K562 (cell line): ENCODE data around the gene CYTH4. TPM values are rescaled to one million over a fixed set of nuclear protein-coding genes. Genes with fewer than 3 reads are reported as not detected.

Source experiments
- ATAC-seq: fragments of 200-7000 bp; cut with Tn5 transposase; 3 replicates; pipeline ENCODE4 v1.9.1; 2020; ENCODE audit warnings: moderate library complexity
- BruUV-seq: library from RNA; stranded (reverse); fragments of 400-500 nt; replicated peaks from 2 replicates; lab custom pipeline; 2021; lab: Mats Ljungman, UMichigan
- CTCF ChIA-PET: fragments of 300-600 bp; formaldehyde crosslinking; extraction: SDS; loops from one replicate; lab custom pipeline; 2021; ENCODE audit warnings: low intra/inter-chr PET ratio; lab: Yijun Ruan, JAX
- POLR2A ChIA-PET: fragments of 300-600, 350-650 bp; sonication (Branson Sonifier 250); formaldehyde crosslinking; extraction: SDS; loops from one replicate; lab custom pipeline; 2021; ENCODE audit warnings: antibody characterized with exemption, inconsistent platforms; lab: Yijun Ruan, JAX
- DNase-seq, 4 experiments: peaks; one replicate each; pipeline versions ENCODE4 v3.0.0 to v3.0.0-alpha.2; 2011 to 2018; ENCODE audit warnings: low spot score in 3 of 4, mixed read lengths in 3 of 4; ENCODE audit errors: extremely low read depth in 1 of 4
- FAIRE-seq: peaks from 2 replicates; lab custom pipeline; 2011; peaks lifted over from hg19 to GRCh38; lab: Jason Lieb, UNC
- H2AFZ ChIP-seq: 2 replicates; pipeline ENCODE4 v1.6.0; 2011; ENCODE audit warnings: low read depth, low read length, control low read depth, inconsistent platforms
- H3K27ac ChIP-seq: fragments of 200-600 bp; 3 replicates; pipeline ENCODE4 v1.8.0; 2011; ENCODE audit warnings: low read depth, mild to moderate bottlenecking, control low read depth, inconsistent platforms, low read length, moderate library complexity, mixed read lengths; ENCODE audit errors: extremely low read depth
- H3K27me3 ChIP-seq, 2 experiments: fragments of 300-600 bp in 1 of 2; 2 replicates in 1 of 2; 3 replicates in 1 of 2; pipeline versions ENCODE4 v1.6.0 to v1.8.0; 2011; ENCODE audit warnings: inconsistent platforms in 2 of 2, low read length in 2 of 2, mild to moderate bottlenecking in 1 of 2, mixed read lengths in 1 of 2, moderate library complexity in 1 of 2; ENCODE audit not compliant: control insufficient read depth in 2 of 2, insufficient read depth in 2 of 2
- H3K36me3 ChIP-seq: fragments of 300-600 bp; 3 replicates; pipeline ENCODE4 v1.8.0; 2011; ENCODE audit warnings: mild to moderate bottlenecking, low read length, inconsistent platforms; ENCODE audit not compliant: control insufficient read depth, insufficient read depth
- H3K4me1 ChIP-seq, 2 experiments: fragments of 200-600 bp in 1 of 2; replicated peaks in 1 of 2; 2 replicates in 1 of 2; 3 replicates in 1 of 2; pipeline versions ENCODE4 v1.5.1 to v1.8.0; 2011; ENCODE audit warnings: inconsistent platforms in 2 of 2, low read length in 2 of 2, mild to moderate bottlenecking in 1 of 2, mixed read lengths in 1 of 2, moderate library complexity in 1 of 2; ENCODE audit not compliant: control insufficient read depth in 2 of 2, insufficient read depth in 2 of 2
- H3K4me2 ChIP-seq: 2 replicates; pipeline ENCODE4 v1.6.1; 2011; ENCODE audit warnings: low read length, control low read depth, inconsistent platforms, mixed read lengths; ENCODE audit not compliant: insufficient read depth
- H3K4me3 ChIP-seq: fragments of 200-600 bp; sonication (generic), shearing (Covaris generic); 2 replicates; pipeline ENCODE4 v1.5.1; 2016; ENCODE audit warnings: control low read depth, inconsistent platforms
- H3K79me2 ChIP-seq: fragments of 200-600 bp; 3 replicates; pipeline ENCODE4 v1.8.0; 2011; ENCODE audit warnings: low read length, inconsistent platforms; ENCODE audit not compliant: control insufficient read depth, insufficient read depth
- H3K9ac ChIP-seq, 2 experiments: 2 replicates each; pipeline versions ENCODE4 v1.6.0 to v1.6.1; 2011; ENCODE audit warnings: low read depth in 2 of 2, low read length in 2 of 2, control low read depth in 1 of 2, inconsistent platforms in 1 of 2, mild to moderate bottlenecking in 1 of 2, mixed read lengths in 1 of 2; ENCODE audit not compliant: insufficient read depth in 1 of 2
- H3K9me1 ChIP-seq: one replicate; pipeline ENCODE4 v1.6.0; 2011; ENCODE audit warnings: inconsistent platforms, mild to moderate bottlenecking, low read length, moderate library complexity; ENCODE audit not compliant: control insufficient read depth, insufficient read depth
- H3K9me3 ChIP-seq: replicated peaks from 2 replicates; pipeline ENCODE4 v1.5.1; 2011; ENCODE audit warnings: low read depth, low read length, inconsistent platforms; ENCODE audit not compliant: control insufficient read depth, insufficient read depth
- H4K20me1 ChIP-seq: replicated peaks from 2 replicates; pipeline ENCODE4 v1.6.1; 2011; ENCODE audit warnings: low read length, inconsistent platforms, mixed read lengths; ENCODE audit not compliant: control insufficient read depth, insufficient read depth
- ELF1 ChIP-seq: fragments of 200-800 bp; sonication (Bioruptor generic); IDR thresholded peaks from 2 replicates; pipeline ENCODE4 v1.6.1; 2016; ENCODE audit warnings: missing genetic modification characterization, missing compliant biosample characterization
- GATA2 ChIP-seq: sonication (generic); formaldehyde crosslinking; IDR thresholded peaks from 2 replicates; pipeline ENCODE4 v1.4.0; 2020; ENCODE audit warnings: mild to moderate bottlenecking, missing genetic modification reagents
- ILK ChIP-seq: fragments of 450-650 bp; IDR thresholded peaks from 2 replicates; pipeline ENCODE4 v1.6.1; 2016; ENCODE audit warnings: missing genetic modification characterization, low read depth, mild to moderate bottlenecking, missing compliant biosample characterization, moderate library complexity, borderline replicate concordance
- KAT8 ChIP-seq: fragments of 450-650 bp; IDR thresholded peaks from 2 replicates; pipeline ENCODE4 v1.6.1; 2016; ENCODE audit warnings: low read depth, mild to moderate bottlenecking
- NFIC ChIP-seq: fragments of 450-650 bp; IDR thresholded peaks from 2 replicates; pipeline ENCODE4 v1.6.1; 2017; ENCODE audit warnings: mild to moderate bottlenecking, inconsistent platforms
- NFYB ChIP-seq: IDR thresholded peaks from 2 replicates; pipeline ENCODE4 v1.6.1; 2011; ENCODE audit warnings: mild to moderate bottlenecking, moderate library complexity; ENCODE audit not compliant: insufficient read length; ENCODE audit errors: extremely low read depth
- PHF21A ChIP-seq: fragments of 450-650 bp; IDR thresholded peaks from 2 replicates; pipeline ENCODE4 v1.6.1; 2017; ENCODE audit warnings: low read depth, borderline replicate concordance
- USF1 ChIP-seq: sonication (generic); formaldehyde crosslinking; IDR thresholded peaks from 2 replicates; pipeline ENCODE4 v1.9.0; 2022; ENCODE audit warnings: mild to moderate bottlenecking, missing genetic modification reagents
- USF2 ChIP-seq: sonication (generic); formaldehyde crosslinking; IDR thresholded peaks from 2 replicates; pipeline ENCODE4 v1.5.0; 2020; ENCODE audit warnings: missing genetic modification reagents
- ZBED1 ChIP-seq: IDR thresholded peaks from 2 replicates; pipeline ENCODE4 v1.6.1; 2014
- WGBS: fragments of 100-300 bp; shearing (Covaris generic); methylation state at CpG from one replicate; pipeline ENCODE4 v1.1.6; 2016; ENCODE audit warnings: low coverage, mixed read lengths; ENCODE audit not compliant: insufficient coverage; ENCODE audit errors: missing lambda C conversion rate; 5-methylcytosine and 5-hydroxymethylcytosine counted together
- in situ Hi-C: fragments of 300-500 bp; cut with MboI; formaldehyde crosslinking; loops from 4 replicates; pipeline ENCODE4 v1.15.0; 2018; ENCODE audit warnings: inconsistent platforms, mixed read lengths
- intact Hi-C: fragments of 100-400 bp; cut with micrococcal nuclease; formaldehyde crosslinking; loops from 2 replicates; pipeline ENCODE4 v1.14.2; 2022
- polyA plus RNA-seq, 8 experiments: library from polyadenylated mRNA; depleted of rRNA in 4 of 8; stranded (reverse) in 5 of 8; unstranded in 3 of 8; fragments of >200 nt; fragmentation: Nextera tagmentation in 2 of 8; fragmentation: Illumina TruSeq in 1 of 8; extraction: Ambion mirVana in 2 of 8; extraction: Trizol in 1 of 8; gene quantifications; 2 replicates each; pipeline versions ENCODE4 v1.2.1 to v1.2.3, GENCODE V29; 2011 to 2014; ENCODE audit warnings: inconsistent platforms in 1 of 8, missing spikeins in 1 of 8
- total RNA-seq, 7 experiments: library from RNA; depleted of rRNA in 6 of 7; stranded (reverse); fragments of >200 nt in 6 of 7; fragmentation: Illumina TruSeq in 2 of 7; extraction: Trizol in 2 of 7; gene quantifications; 2 replicates each; pipeline versions ENCODE4 v1.2.1 to v1.2.3, GENCODE V29; 2011 to 2021; ENCODE audit warnings: low replicate concordance in 1 of 7

Gene CYTH4
- total and polyA plus RNA-seq, 9 of the 15 experiments (the other 6 are each of a cell fraction or from before 2014, with no cell fraction given) = 0.03 to 2.0 (median 0.61) TPM; not detected in 1

GRCh38 chr22:37358386-37358785, 76.1 kb downstream of the CYTH4 start:
- 0 out of 2 replicates have a peak, but pooled peaks cover 5% of the 10 kb centered on the region for H4K20me1 ChIP-seq
- intact Hi-C loops = no loop called here
- ChIA-PET POLR2A (no interaction called here), CTCF (no interaction called here)
- no peak for TF ChIP-seq ZBED1
- peak; percentile 41 for TF ChIP-seq NFYB
- TF ChIP-seq USF2 (CRISPR knock-in tag) = peak; percentile 57
- TF ChIP-seq KAT8 = no peak
- no peak for TF ChIP-seq PHF21A
- no peak for TF ChIP-seq GATA2 (CRISPR knock-in tag)
- TF ChIP-seq USF1 = peak; percentile 32; the same call in 1 of the 2 replicates
- TF ChIP-seq ELF1 (tag) = peak; percentile 54
- no peak for TF ChIP-seq NFIC
- TF ChIP-seq ILK = no peak
- WGBS = 5% methylated on average over 11 of the region's 11 CpGs
- FAIRE-seq (no peak), DNase-seq (no peak), ATAC-seq (no peak)
- peaks cover 12 to 69% of the 10 kb centered on the region in 2 experiments; a peak in 4 of 5 replicates for H3K27me3 ChIP-seq
- no peak overlapping the region; the same call in 1 of the 2 replicates for H2AFZ ChIP-seq
- H3K79me2 ChIP-seq = no peaks in the 10 kb centered on the region
- BruUV-seq = no TSS peak
- no peaks in the 10 kb centered on the region for H3K36me3 ChIP-seq
- no peaks in the 10 kb centered on the region for H3K9me1 ChIP-seq
- no peaks in the 10 kb centered on the region for H3K9me3 ChIP-seq
- H3K4me2 ChIP-seq = no peak overlapping the region
- H3K27ac ChIP-seq = no peak overlapping the region
- no peak overlapping the region for H3K4me3 ChIP-seq
- in situ Hi-C loops = no loop called here
- H3K4me1 ChIP-seq = no peaks in the 10 kb centered on the region; a peak in 1 of 5 replicates
- no peak overlapping the region for H3K9ac ChIP-seq
